Nephron progenitor cell (in vitro differentiated cells): Measurements from ENCODE around the gene GBE1.

Experiments
- DNase-seq: peaks from one replicate; pipeline ENCODE4 v3.0.0; 2021
- H3K27ac Mint-ChIP-seq: 2 replicates; pipeline ENCODE4 v1.8.0; 2021; ENCODE audit warnings: mild to moderate bottlenecking, moderate library complexity, mixed read lengths
- H3K27me3 Mint-ChIP-seq: 2 replicates; pipeline ENCODE4 v1.8.0; 2021; ENCODE audit warnings: mild to moderate bottlenecking, low read depth, mixed read lengths; ENCODE audit not compliant: poor library complexity
- H3K36me3 Mint-ChIP-seq: 2 replicates; pipeline ENCODE4 v1.8.0; 2021; ENCODE audit warnings: low read depth, mixed read lengths
- H3K4me1 Mint-ChIP-seq: 2 replicates; pipeline ENCODE4 v1.8.0; 2021; ENCODE audit warnings: mixed read lengths
- H3K4me3 Mint-ChIP-seq: 2 replicates; pipeline ENCODE4 v1.8.0; 2021; ENCODE audit warnings: mild to moderate bottlenecking, moderate library complexity, mixed read lengths
- H3K9me3 Mint-ChIP-seq: 2 replicates; pipeline ENCODE4 v1.8.0; 2021; ENCODE audit warnings: mild to moderate bottlenecking, moderate library complexity, mixed read lengths
- CTCF ChIP-seq: fragments of 200-600 bp; sonication (generic); IDR thresholded peaks from 2 replicates; pipeline ENCODE4 v1.5.0; 2021; ENCODE audit warnings: antibody characterized with exemption

The GBE1 gene

GRCh38 chr3:81674690-81675089 is 86.8 kb downstream of the GBE1 start:
- H3K36me3 Mint-ChIP-seq = no peaks in the 10 kb centered on the region
- no peak for DNase-seq
- H3K9me3 Mint-ChIP-seq = no peaks in the 10 kb centered on the region
- H3K4me3 Mint-ChIP-seq = no peak overlapping the region
- TF ChIP-seq CTCF = no peak
- no peaks in the 10 kb centered on the region for H3K4me1 Mint-ChIP-seq
- H3K27me3 Mint-ChIP-seq = peaks cover 2% of the 10 kb centered on the region
- no peak overlapping the region for H3K27ac Mint-ChIP-seq

DNA sequence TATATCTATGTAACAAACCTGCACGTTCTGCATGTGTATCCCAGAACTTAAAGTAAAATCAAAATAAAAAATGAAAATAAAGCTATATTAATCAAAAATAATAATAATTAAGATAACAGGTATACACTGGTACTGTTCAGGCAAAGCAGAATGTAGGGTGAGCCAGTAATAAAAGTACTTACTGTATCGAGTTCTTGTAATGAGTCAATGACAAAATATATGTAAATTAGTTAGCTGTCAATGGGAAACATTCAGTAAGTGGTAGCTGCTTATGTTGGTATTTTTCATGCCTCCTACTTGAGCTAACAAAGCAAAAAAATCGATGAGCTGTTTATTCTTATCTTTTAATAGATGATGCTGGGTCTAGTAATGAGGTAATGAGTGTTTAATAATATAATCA is 93.2 kb downstream of the GBE1 start:
- Mint-ChIP-seq H3K9me3 (no peaks in the 10 kb centered on the region), H3K4me3 (no peak overlapping the region), H3K27ac (no peak overlapping the region), H3K27me3 (no peaks in the 10 kb centered on the region), H3K36me3 (peaks cover 6% of the 10 kb centered on the region), H3K4me1 (no peaks in the 10 kb centered on the region)
- TF ChIP-seq CTCF = no peak
- no peak for DNase-seq

GRCh38 chr3:81666502-81667121 is 94.8 kb downstream of the GBE1 start:
- no peaks in the 10 kb centered on the region for H3K9me3 Mint-ChIP-seq
- H3K4me3 Mint-ChIP-seq = no peak overlapping the region
- no peak overlapping the region for H3K27ac Mint-ChIP-seq
- peak; percentile 57 for TF ChIP-seq CTCF
- no peaks in the 10 kb centered on the region for H3K27me3 Mint-ChIP-seq
- no peaks in the 10 kb centered on the region for H3K4me1 Mint-ChIP-seq
- H3K36me3 Mint-ChIP-seq = peaks cover 6% of the 10 kb centered on the region
- no peak for DNase-seq

GRCh38 chr3:81663114-81663513 is 98.3 kb downstream of the GBE1 start:
- Mint-ChIP-seq H3K36me3 (peaks cover 6% of the 10 kb centered on the region), H3K27ac (no peak overlapping the region), H3K27me3 (no peaks in the 10 kb centered on the region), H3K4me3 (no peak overlapping the region), H3K4me1 (peaks cover 6% of the 10 kb centered on the region), H3K9me3 (no peaks in the 10 kb centered on the region)
- DNase-seq = no peak
- TF ChIP-seq CTCF = no peak

DNA sequence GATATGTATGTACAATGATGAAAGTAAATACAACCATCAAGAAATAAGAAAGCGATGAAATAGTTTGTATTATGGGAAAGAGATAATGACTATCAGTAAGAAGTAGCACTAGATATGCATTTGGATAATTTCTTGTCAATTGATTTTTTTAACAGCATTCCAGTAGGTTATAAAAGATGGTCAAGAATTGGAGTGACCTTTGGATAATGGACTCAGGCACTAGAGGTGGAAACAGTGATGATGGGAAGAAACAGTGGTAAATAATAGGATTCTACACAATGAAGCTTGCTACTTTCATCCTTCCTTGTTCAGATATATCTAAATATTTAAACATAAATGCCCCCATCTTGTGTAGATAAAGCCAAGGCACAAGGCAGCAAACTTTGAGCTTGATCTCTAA is 101.4 kb downstream of the GBE1 start:
- H3K4me1 Mint-ChIP-seq = peaks cover 6% of the 10 kb centered on the region
- no peak overlapping the region for H3K4me3 Mint-ChIP-seq
- no peaks in the 10 kb centered on the region for H3K36me3 Mint-ChIP-seq
- H3K27me3 Mint-ChIP-seq = no peaks in the 10 kb centered on the region
- TF ChIP-seq CTCF = no peak
- no peaks in the 10 kb centered on the region for H3K9me3 Mint-ChIP-seq
- no peak for DNase-seq
- no peak overlapping the region for H3K27ac Mint-ChIP-seq

DNA sequence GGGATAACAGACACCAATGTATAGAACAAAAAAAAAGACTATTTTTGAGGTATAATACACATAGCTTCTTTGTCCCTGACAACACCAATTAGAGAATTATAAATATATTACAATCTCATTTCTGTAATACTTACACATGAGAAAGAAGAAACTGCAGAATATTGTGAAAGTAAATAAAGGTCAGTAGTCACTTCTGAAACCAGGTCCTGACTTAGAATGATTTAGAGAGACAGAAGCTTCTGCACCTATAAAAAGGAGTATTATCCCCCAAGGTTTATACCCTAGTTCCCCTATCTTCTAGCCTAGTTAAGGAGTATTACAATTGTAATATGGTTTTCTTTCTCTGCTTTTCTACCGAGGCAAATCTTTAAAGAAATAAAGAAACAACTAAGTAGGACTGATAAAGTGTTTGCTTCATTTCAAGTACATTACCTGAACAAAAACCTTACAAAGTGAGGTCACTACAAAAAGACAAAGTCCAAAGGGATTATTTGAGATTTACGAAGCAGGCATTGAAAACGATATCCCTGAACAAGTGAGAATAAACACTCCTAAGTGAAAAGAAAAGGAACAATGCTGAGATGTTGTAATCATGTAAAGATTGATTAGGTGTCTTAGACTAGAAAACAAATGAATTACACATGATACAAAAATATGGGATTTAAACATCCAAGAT is 103.0 kb downstream of the GBE1 start:
- DNase-seq = no peak
- H3K27me3 Mint-ChIP-seq = no peaks in the 10 kb centered on the region
- H3K36me3 Mint-ChIP-seq = no peaks in the 10 kb centered on the region
- H3K27ac Mint-ChIP-seq = peak overlapping the region; percentile 82
- no peak overlapping the region for H3K4me3 Mint-ChIP-seq
- no peaks in the 10 kb centered on the region for H3K9me3 Mint-ChIP-seq
- peaks cover 6% of the 10 kb centered on the region for H3K4me1 Mint-ChIP-seq
- no peak for TF ChIP-seq CTCF
